ENCODE results near the gene GIMD1.

- TF ChIP-seq POLR2AphosphoS5 (IDR thresholded peaks at IDR 0.05) (no peak), CTCF (IDR thresholded peaks at IDR 0.05) (no peak)
Observed at GRCh38 chr4:106336618-106337017, 32.0 kb downstream of the GIMD1 start.

All from esophagus muscularis mucosa (tissue), 3 donors.